HCT116 (cell line): ENCODE results near the gene HNRNPL. TPM values are rescaled to one million over a fixed set of nuclear protein-coding genes. Genes with fewer than 3 reads are reported as not detected.

Experiments
- ATAC-seq: fragments of 200-7000 bp; cut with Tn5 transposase; 2 replicates; pipeline ENCODE4 v1.9.1; 2020; ENCODE audit warnings: mild to moderate bottlenecking, moderate library complexity
- BruUV-seq: library from RNA; stranded (reverse); fragments of 400-500 nt; replicated peaks from 2 replicates; lab custom pipeline; 2021; lab: Mats Ljungman, UMichigan
- CTCF ChIA-PET: fragments of 300-600 bp; sonication (Branson Sonifier 250); formaldehyde crosslinking; loops from one replicate; lab custom pipeline; 2021; ENCODE audit warnings: antibody characterized with exemption; lab: Charles Lee
- POLR2A ChIA-PET: fragments of 300-600, 350-600 bp; sonication (Branson Sonifier 250); formaldehyde crosslinking; loops from one replicate; lab custom pipeline; 2021; ENCODE audit warnings: antibody characterized with exemption; lab: Charles Lee
- RAD21 ChIA-PET, 2 experiments: fragments of 300-600 bp; sonication (Branson Sonifier 250); formaldehyde crosslinking; loops; one replicate each; lab custom pipeline; 2023; ENCODE audit warnings: low total read pairs in 2 of 2; ENCODE audit not compliant: uncharacterized antibody in 2 of 2, unreplicated experiment in 2 of 2, low non-redundant PET in 1 of 2; lab: Charles Lee
- DNase-seq: peaks from one replicate; pipeline ENCODE4 v3.0.0-alpha.2; 2010; ENCODE audit warnings: low read depth, low spot score
- H2AFZ ChIP-seq: fragments of 200-600 bp; shearing (Covaris generic), sonication (generic); 2 replicates; pipeline ENCODE4 v1.6.1; 2017; ENCODE audit warnings: low read depth, mixed run types, mixed read lengths, antibody characterized with exemption, low read length; ENCODE audit not compliant: poor library complexity, severe bottlenecking
- H3K27ac ChIP-seq: 2 replicates; pipeline ENCODE4 v1.5.1; 2012; ENCODE audit warnings: low read depth, low read length
- H3K27me3 ChIP-seq: fragments of 200-600 bp; sonication (generic); 2 replicates; pipeline ENCODE4 v1.6.1; 2016; ENCODE audit warnings: mixed run types, low read length, mixed read lengths; ENCODE audit not compliant: insufficient read depth
- H3K36me3 ChIP-seq, 2 experiments: fragments of 200-500 bp in 1 of 2; fragments of 200-600 bp in 1 of 2; sonication (Bioruptor generic) in 1 of 2; sonication (generic) in 1 of 2; 2 replicates each; pipeline versions ENCODE4 v1.5.1 to v1.6.1; 2014 to 2016; ENCODE audit warnings: low read length in 2 of 2, inconsistent platforms in 1 of 2, mixed read lengths in 1 of 2, mixed run types in 1 of 2; ENCODE audit not compliant: insufficient read depth in 2 of 2, control insufficient read depth in 1 of 2
- H3K4me1 ChIP-seq, 2 experiments: fragments of 200-600 bp in 1 of 2; sonication (generic) in 1 of 2; 2 replicates each; pipeline versions ENCODE4 v1.5.1 to v1.6.1; 2012 to 2017; ENCODE audit warnings: low read length in 2 of 2, inconsistent platforms in 1 of 2, mild to moderate bottlenecking in 1 of 2, mixed read lengths in 1 of 2, mixed run types in 1 of 2, moderate library complexity in 1 of 2; ENCODE audit not compliant: insufficient read depth in 2 of 2, control insufficient read depth in 1 of 2
- H3K4me2 ChIP-seq: fragments of 200-600 bp; sonication (generic); 2 replicates; pipeline ENCODE4 v1.6.1; 2017; ENCODE audit warnings: mixed run types, low read length, mixed read lengths
- H3K4me3 ChIP-seq, 2 experiments: fragments of 200-600 bp in 1 of 2; sonication (generic) in 1 of 2; replicated peaks in 1 of 2; 2 replicates each; pipeline ENCODE4 v1.5.1; 2011 to 2016; ENCODE audit warnings: low read length in 2 of 2, control low read depth in 1 of 2, low read depth in 1 of 2, mild to moderate bottlenecking in 1 of 2, mixed read lengths in 1 of 2, mixed run types in 1 of 2
- H3K79me2 ChIP-seq: fragments of 200-600 bp; sonication (generic); 2 replicates; pipeline ENCODE4 v1.6.1; 2017; ENCODE audit warnings: mild to moderate bottlenecking, mixed run types, low read length, moderate library complexity, mixed read lengths; ENCODE audit not compliant: insufficient read depth
- H3K9ac ChIP-seq: fragments of 200-600 bp; sonication (generic); 2 replicates; pipeline ENCODE4 v1.6.1; 2016; ENCODE audit warnings: low read length, mixed read lengths
- H3K9me2 ChIP-seq: fragments of 200-600 bp; sonication (generic), shearing (Covaris generic); 2 replicates; pipeline ENCODE4 v1.6.1; 2017; ENCODE audit warnings: mixed run types, mild to moderate bottlenecking, moderate library complexity; ENCODE audit not compliant: insufficient read depth
- H3K9me3 ChIP-seq, 2 experiments: fragments of 200-500 bp in 1 of 2; fragments of 200-600 bp in 1 of 2; sonication (Bioruptor generic) in 1 of 2; sonication (generic) in 1 of 2; 2 replicates each; pipeline ENCODE4 v1.6.1; 2014 to 2017; ENCODE audit warnings: low read length in 2 of 2, mixed read lengths in 2 of 2, inconsistent platforms in 1 of 2, low read depth in 1 of 2, mild to moderate bottlenecking in 1 of 2, mixed run types in 1 of 2, moderate library complexity in 1 of 2; ENCODE audit not compliant: control insufficient read depth in 1 of 2, insufficient read depth in 1 of 2
- H4K20me1 ChIP-seq: fragments of 200-600 bp; sonication (generic), shearing (Covaris generic); 2 replicates; pipeline ENCODE4 v1.6.1; 2017; ENCODE audit warnings: mixed run types, mild to moderate bottlenecking, moderate library complexity; ENCODE audit not compliant: insufficient read depth
- CBX3 ChIP-seq: IDR thresholded peaks from 2 replicates; pipeline ENCODE4 v1.6.1; 2012; ENCODE audit warnings: low read depth
- CEBPB ChIP-seq: IDR thresholded peaks from 2 replicates; pipeline ENCODE4 v1.6.1; 2012; ENCODE audit warnings: low read depth
- EGR1 ChIP-seq: IDR thresholded peaks from 2 replicates; pipeline ENCODE4 v1.6.1; 2012; ENCODE audit warnings: low read depth
- ELF1 ChIP-seq: IDR thresholded peaks from 2 replicates; pipeline ENCODE4 v1.6.1; 2012; ENCODE audit warnings: low read depth, borderline replicate concordance
- EZH2phosphoT487 ChIP-seq: fragments of 200-600 bp; IDR thresholded peaks from 2 replicates; pipeline ENCODE4 v1.6.1; 2018; ENCODE audit warnings: antibody characterized with exemption, borderline replicate concordance
- POLR2AphosphoS5 ChIP-seq: IDR thresholded peaks from 2 replicates; pipeline ENCODE4 v1.6.1; 2011; ENCODE audit warnings: mild to moderate bottlenecking, low read depth, low read length, moderate library complexity
- RAD21 ChIP-seq: IDR thresholded peaks from 2 replicates; pipeline ENCODE4 v1.6.1; 2012; ENCODE audit warnings: low read depth, mild to moderate bottlenecking
- SIN3A ChIP-seq: IDR thresholded peaks from 2 replicates; pipeline ENCODE4 v1.6.1; 2012; ENCODE audit warnings: low read depth
- SP1 ChIP-seq: IDR thresholded peaks from 2 replicates; pipeline ENCODE4 v1.6.1; 2012; ENCODE audit warnings: low read depth
- YY1 ChIP-seq: IDR thresholded peaks from 2 replicates; pipeline ENCODE4 v1.6.1; 2011; ENCODE audit warnings: low read length, low read depth, moderate library complexity, mild to moderate bottlenecking; ENCODE audit not compliant: insufficient replicate concordance; ENCODE audit errors: extremely low read depth
- ZNF274 ChIP-seq: fragments of 200-500 bp; sonication (Bioruptor generic); IDR thresholded peaks from 2 replicates; pipeline ENCODE4 v1.6.1; 2014; ENCODE audit warnings: mild to moderate bottlenecking, low read depth, low read length, inconsistent platforms
- intact Hi-C: fragments of 100-400 bp; cut with micrococcal nuclease; formaldehyde crosslinking; loops from 2 replicates; pipeline ENCODE4 v1.10.0; 2022
- total RNA-seq: library from RNA; stranded (reverse); gene quantifications from one replicate; pipeline ENCODE4 v1.2.1, GENCODE V29; 2021; ENCODE audit not compliant: unreplicated experiment
- TF ChIP-seq, protein P1 (sequence below): IDR thresholded peaks from 2 replicates; pipeline ENCODE4 v1.6.1; 2011; ENCODE audit warnings: mild to moderate bottlenecking, low read length, moderate library complexity; ENCODE audit not compliant: insufficient replicate concordance; ENCODE audit errors: extremely low read depth
- TF ChIP-seq, protein P2 (sequence below): IDR thresholded peaks from 2 replicates; pipeline ENCODE4 v1.6.1; 2012; ENCODE audit warnings: low read depth
- TF ChIP-seq, protein P3 (sequence below): IDR thresholded peaks from 2 replicates; pipeline ENCODE4 v1.6.1; 2012

HNRNPL gene
- total RNA-seq, 1 experiment from 2014 or later = 551 TPM

DNA sequence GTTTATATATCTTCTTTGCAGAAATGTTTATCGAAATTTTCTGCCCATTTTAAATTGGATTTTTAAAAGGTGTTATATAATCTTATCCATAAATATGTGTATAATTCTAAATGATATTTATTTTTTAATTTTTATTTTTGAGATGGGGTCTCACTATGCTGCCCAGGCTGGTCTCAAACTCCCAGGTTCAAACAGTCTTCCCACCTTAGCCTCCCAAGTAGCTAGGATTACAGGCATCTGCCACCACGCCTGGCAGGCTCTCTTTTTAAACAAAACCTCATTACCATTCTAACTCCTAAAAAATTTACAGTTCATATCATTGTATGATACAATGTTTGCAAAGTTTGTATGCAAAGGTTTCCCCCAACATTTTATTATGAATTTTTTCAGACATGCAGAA is 53.6 kb downstream of the HNRNPL start:
- ATAC-seq (no peak), DNase-seq (no peak)
- intact Hi-C loops = no loop called here
- no peaks in the 10 kb centered on the region for H3K79me2 ChIP-seq
- ChIA-PET RAD21 (no interaction called here), CTCF (no interaction called here), POLR2A (interaction anchor here (0.6 kb wide), 1 partner anchor 491 kb away, joined by 5 read pairs; no protein-coding TSS in a partner anchor)
- H3K9ac ChIP-seq = no peak overlapping the region
- H3K9me3 ChIP-seq = no peaks in the 10 kb centered on the region
- H2AFZ ChIP-seq = no peak overlapping the region
- no peaks in the 10 kb centered on the region for H4K20me1 ChIP-seq
- no peak overlapping the region for H3K27ac ChIP-seq
- BruUV-seq = no TSS peak
- H3K4me2 ChIP-seq = no peak overlapping the region
- H3K4me3 ChIP-seq = no peak overlapping the region
- H3K36me3 ChIP-seq = no peaks in the 10 kb centered on the region
- H3K9me2 ChIP-seq = no peaks in the 10 kb centered on the region
- peaks cover 0 to 3% of the 10 kb centered on the region in 2 experiments; a peak in 1 of 4 replicates for H3K4me1 ChIP-seq
- H3K27me3 ChIP-seq = no peaks in the 10 kb centered on the region
- no peak for TF ChIP-seq CBX3
- TF ChIP-seq ELF1 = no peak
- no peak for TF ChIP-seq RAD21
- TF ChIP-seq POLR2AphosphoS5 = no peak
- TF ChIP-seq ZNF274 = no peak
- TF ChIP-seq, protein P1, sequence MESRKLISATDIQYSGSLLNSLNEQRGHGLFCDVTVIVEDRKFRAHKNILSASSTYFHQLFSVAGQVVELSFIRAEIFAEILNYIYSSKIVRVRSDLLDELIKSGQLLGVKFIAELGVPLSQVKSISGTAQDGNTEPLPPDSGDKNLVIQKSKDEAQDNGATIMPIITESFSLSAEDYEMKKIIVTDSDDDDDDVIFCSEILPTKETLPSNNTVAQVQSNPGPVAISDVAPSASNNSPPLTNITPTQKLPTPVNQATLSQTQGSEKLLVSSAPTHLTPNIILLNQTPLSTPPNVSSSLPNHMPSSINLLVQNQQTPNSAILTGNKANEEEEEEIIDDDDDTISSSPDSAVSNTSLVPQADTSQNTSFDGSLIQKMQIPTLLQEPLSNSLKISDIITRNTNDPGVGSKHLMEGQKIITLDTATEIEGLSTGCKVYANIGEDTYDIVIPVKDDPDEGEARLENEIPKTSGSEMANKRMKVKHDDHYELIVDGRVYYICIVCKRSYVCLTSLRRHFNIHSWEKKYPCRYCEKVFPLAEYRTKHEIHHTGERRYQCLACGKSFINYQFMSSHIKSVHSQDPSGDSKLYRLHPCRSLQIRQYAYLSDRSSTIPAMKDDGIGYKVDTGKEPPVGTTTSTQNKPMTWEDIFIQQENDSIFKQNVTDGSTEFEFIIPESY = no peak
- TF ChIP-seq, protein P2, sequence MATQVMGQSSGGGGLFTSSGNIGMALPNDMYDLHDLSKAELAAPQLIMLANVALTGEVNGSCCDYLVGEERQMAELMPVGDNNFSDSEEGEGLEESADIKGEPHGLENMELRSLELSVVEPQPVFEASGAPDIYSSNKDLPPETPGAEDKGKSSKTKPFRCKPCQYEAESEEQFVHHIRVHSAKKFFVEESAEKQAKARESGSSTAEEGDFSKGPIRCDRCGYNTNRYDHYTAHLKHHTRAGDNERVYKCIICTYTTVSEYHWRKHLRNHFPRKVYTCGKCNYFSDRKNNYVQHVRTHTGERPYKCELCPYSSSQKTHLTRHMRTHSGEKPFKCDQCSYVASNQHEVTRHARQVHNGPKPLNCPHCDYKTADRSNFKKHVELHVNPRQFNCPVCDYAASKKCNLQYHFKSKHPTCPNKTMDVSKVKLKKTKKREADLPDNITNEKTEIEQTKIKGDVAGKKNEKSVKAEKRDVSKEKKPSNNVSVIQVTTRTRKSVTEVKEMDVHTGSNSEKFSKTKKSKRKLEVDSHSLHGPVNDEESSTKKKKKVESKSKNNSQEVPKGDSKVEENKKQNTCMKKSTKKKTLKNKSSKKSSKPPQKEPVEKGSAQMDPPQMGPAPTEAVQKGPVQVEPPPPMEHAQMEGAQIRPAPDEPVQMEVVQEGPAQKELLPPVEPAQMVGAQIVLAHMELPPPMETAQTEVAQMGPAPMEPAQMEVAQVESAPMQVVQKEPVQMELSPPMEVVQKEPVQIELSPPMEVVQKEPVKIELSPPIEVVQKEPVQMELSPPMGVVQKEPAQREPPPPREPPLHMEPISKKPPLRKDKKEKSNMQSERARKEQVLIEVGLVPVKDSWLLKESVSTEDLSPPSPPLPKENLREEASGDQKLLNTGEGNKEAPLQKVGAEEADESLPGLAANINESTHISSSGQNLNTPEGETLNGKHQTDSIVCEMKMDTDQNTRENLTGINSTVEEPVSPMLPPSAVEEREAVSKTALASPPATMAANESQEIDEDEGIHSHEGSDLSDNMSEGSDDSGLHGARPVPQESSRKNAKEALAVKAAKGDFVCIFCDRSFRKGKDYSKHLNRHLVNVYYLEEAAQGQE = no peak
- TF ChIP-seq, protein P3, sequence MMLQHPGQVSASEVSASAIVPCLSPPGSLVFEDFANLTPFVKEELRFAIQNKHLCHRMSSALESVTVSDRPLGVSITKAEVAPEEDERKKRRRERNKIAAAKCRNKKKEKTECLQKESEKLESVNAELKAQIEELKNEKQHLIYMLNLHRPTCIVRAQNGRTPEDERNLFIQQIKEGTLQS = no peak
- no peak for TF ChIP-seq SP1
- no peak for TF ChIP-seq YY1
- no peak for TF ChIP-seq SIN3A
- no peak for TF ChIP-seq EGR1
- no peak for TF ChIP-seq EZH2phosphoT487
- TF ChIP-seq CEBPB = no peak
- TF ChIP-seq, all 23 proteins: peak for 0
